Immature natural killer cell (primary cell): ENCODE measurements around the gene LCLAT1. TPM values are rescaled to one million over a fixed set of nuclear protein-coding genes. Genes with fewer than 3 reads are reported as not detected.
A peak's percentile ranks its signal among the peaks of the same experiment; 100 is the strongest.

Source experiments
- DNase-seq, 3 donors: peaks; one replicate each; pipeline ENCODE4 v3.0.0; 2022; ENCODE audit warnings: mixed read lengths in 1 of 3
- H3K27ac Mint-ChIP-seq, 6 donors: one replicate each; pipeline ENCODE4 v1.8.0; 2020; ENCODE audit warnings: mixed read lengths in 6 of 6, mild to moderate bottlenecking in 5 of 6, inconsistent platforms in 4 of 6, moderate library complexity in 3 of 6
- H3K27me3 Mint-ChIP-seq, 3 donors: one replicate each; pipeline ENCODE4 v1.8.0; 2020 to 2021; ENCODE audit warnings: low read depth in 3 of 3, mild to moderate bottlenecking in 3 of 3, mixed read lengths in 3 of 3, moderate library complexity in 3 of 3, inconsistent platforms in 1 of 3
- H3K36me3 Mint-ChIP-seq, 3 donors: one replicate each; pipeline ENCODE4 v1.8.0; 2020; ENCODE audit warnings: mixed read lengths in 3 of 3, inconsistent platforms in 2 of 3, mild to moderate bottlenecking in 2 of 3
- H3K4me1 Mint-ChIP-seq, 2 donors: one replicate each; pipeline ENCODE4 v1.8.0; 2020; ENCODE audit warnings: inconsistent platforms in 2 of 2, mild to moderate bottlenecking in 2 of 2, mixed read lengths in 2 of 2, moderate library complexity in 1 of 2
- H3K4me3 Mint-ChIP-seq, 5 donors: one replicate each; pipeline ENCODE4 v1.8.0; 2020; ENCODE audit warnings: mild to moderate bottlenecking in 5 of 5, mixed read lengths in 5 of 5, inconsistent platforms in 3 of 5, moderate library complexity in 3 of 5
- H3K9me3 Mint-ChIP-seq, 6 donors: one replicate each; pipeline ENCODE4 v1.8.0; 2020; ENCODE audit warnings: mild to moderate bottlenecking in 6 of 6, mixed read lengths in 6 of 6, inconsistent platforms in 4 of 6, moderate library complexity in 3 of 6
- polyA plus RNA-seq, 3 donors: library from polyadenylated mRNA; unstranded; fragments of 300-500 nt; fragmentation: Illumina TruSeq; gene quantifications; one replicate each; pipeline ENCODE4 v1.2.3, GENCODE V29; 2021

Gene LCLAT1
- polyA plus RNA-seq, 3 donors from 2014 or later = 4.7 to 13.5 (median 5.4) TPM

DNA sequence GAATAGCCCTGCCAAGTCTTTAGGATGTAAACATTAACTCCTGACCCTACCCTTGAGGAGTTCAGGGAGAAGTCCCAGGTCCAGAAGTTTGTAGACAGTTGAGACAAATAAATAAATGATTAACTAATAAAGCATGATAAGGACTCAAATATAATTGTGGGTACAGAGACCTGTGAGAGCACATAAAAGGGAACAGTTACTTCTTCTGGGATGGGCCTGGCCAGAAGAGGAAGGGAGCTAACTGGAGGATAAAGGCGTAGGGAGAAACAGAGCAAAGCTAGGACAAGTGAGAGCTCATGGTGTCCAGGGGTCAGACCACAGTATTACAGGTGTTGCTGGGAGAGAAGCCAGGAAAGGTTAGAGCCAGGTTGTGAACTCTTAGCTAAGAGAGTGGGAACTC is 3.0 kb downstream of the LCLAT1 start:
- DNase-seq = no peak
- Mint-ChIP-seq H3K4me1 (peaks cover 26 to 27% of the 10 kb centered on the region in 2 donors), H3K27me3 (peaks cover 0 to 4% (median 0%) of the 10 kb centered on the region in 3 donors), H3K27ac (no peak overlapping the region), H3K9me3 (no peaks in the 10 kb centered on the region), H3K36me3 (no peaks in the 10 kb centered on the region), H3K4me3 (no peak overlapping the region)

DNA sequence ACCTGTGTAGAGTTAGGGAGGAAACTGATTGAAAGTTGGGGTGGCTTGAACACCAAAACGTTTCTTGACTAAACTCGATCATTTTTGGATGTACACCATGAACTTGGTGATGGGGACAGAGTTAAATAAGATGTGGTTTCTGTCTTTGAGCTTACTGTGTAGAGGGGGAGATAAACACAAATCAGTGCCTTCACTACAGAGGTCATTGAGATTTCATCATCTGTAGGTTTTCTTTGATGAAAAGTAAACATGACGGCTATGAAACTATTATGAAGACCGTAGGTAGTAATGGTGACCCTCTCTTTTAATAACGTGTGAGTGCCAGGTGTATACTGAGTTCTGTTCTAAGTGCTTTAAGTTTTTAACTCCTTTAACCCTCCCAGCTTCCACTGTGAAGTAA is 6.5 kb downstream of the LCLAT1 start:
- peaks cover 4 to 13% of the 10 kb centered on the region in 2 donors for H3K4me1 Mint-ChIP-seq
- H3K27ac Mint-ChIP-seq = no peak overlapping the region
- peaks cover 0 to 2% (median 0%) of the 10 kb centered on the region in 3 donors for H3K27me3 Mint-ChIP-seq

DNA sequence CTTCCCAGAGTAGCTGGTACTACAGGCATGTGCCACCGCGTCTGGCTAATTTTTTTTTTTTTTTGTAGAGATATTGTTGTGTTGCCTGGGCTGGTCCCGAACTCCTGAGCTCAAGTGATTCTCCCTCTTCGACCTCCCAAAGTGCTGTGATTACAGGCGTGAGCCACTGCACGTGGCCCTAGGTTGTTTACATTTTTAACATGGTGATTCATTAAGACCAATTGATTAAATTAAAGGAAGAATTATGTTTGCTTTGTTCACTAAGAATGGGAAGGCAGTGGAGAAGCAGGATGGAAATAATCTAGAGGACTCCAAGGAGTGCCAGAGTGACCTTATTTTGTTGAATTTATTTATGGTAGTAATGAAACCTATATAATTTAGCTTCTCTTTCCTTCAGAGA is 7.5 kb downstream of the LCLAT1 start:
- no peak overlapping the region for H3K4me3 Mint-ChIP-seq
- peaks cover 2 to 12% of the 10 kb centered on the region in 2 donors for H3K4me1 Mint-ChIP-seq
- peaks cover 0 to 2% (median 2%) of the 10 kb centered on the region in 3 donors for H3K27me3 Mint-ChIP-seq
- peaks cover 0 to 3% (median 0%) of the 10 kb centered on the region in 3 donors for H3K36me3 Mint-ChIP-seq
- H3K27ac Mint-ChIP-seq = peak overlapping the region in 1 of 6 donors; percentile 26
- H3K9me3 Mint-ChIP-seq = no peaks in the 10 kb centered on the region
- DNase-seq = no peak

More for the DNA sequence above, 6.5 kb downstream of the LCLAT1 start:
- H3K4me3 Mint-ChIP-seq = no peak overlapping the region
- peaks cover 0 to 3% (median 0%) of the 10 kb centered on the region in 3 donors for H3K36me3 Mint-ChIP-seq
- H3K9me3 Mint-ChIP-seq = no peaks in the 10 kb centered on the region
- DNase-seq = no peak

DNA sequence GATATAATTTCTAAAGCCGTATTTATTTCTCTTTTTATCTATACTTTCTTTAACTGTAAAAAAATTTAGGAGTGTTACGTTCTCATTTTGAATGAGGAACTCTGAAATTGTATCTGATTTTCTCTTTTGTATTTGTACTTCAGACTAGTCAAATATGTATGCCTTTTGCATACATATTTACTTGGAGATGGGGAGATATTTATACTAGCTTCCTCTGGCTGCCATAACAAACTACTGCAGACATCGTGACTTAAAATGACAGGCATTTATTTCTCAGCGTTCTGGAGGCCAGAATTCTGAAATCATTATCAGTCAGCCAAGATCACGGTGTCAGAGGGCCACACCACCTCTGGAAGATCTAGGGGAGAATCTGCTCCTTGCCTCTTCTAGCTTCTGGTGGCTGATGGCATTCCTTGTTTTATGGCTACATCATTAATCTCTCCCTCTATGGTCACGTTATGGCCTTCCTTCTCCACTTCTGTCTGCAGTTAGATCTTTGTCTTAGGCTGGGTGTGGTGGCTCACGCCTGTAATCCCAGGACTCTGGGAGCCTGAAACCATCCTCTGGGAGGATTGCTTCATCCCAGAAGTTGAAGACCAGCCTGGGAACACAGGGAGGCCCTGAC is 8.2 kb downstream of the LCLAT1 start:
- no peaks in the 10 kb centered on the region for H3K9me3 Mint-ChIP-seq
- no peak overlapping the region for H3K27ac Mint-ChIP-seq
- DNase-seq = no peak
- peaks cover 2 to 14% of the 10 kb centered on the region in 2 donors for H3K4me1 Mint-ChIP-seq
- no peak overlapping the region for H3K4me3 Mint-ChIP-seq
- H3K36me3 Mint-ChIP-seq = peaks cover 0 to 3% (median 0%) of the 10 kb centered on the region in 3 donors
- peaks cover 0 to 2% (median 2%) of the 10 kb centered on the region in 3 donors for H3K27me3 Mint-ChIP-seq

DNA sequence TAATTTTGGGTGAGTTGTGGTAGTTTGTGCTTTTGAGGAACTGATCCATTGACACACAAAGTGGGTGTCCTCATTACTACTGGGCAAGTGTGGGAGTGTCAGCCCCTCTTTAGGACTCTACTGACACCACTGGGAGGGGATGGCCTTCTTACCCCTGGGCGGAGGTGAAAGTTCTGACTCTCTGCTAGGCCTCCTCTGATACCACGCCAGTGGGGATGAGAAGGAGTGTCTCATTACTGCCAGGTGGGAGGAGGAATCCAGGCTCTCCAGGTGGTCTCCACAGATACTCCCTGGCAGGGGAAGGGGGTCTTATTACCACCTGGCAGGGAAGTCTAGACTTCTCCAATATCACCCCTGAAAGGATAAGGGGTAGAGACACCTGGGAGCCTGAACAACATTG is 9.1 kb downstream of the LCLAT1 start:
- Mint-ChIP-seq H3K27me3 (peaks cover 0 to 2% (median 2%) of the 10 kb centered on the region in 3 donors), H3K4me3 (no peak overlapping the region), H3K9me3 (no peaks in the 10 kb centered on the region), H3K4me1 (peaks cover 2 to 14% of the 10 kb centered on the region in 2 donors), H3K36me3 (peaks cover 0 to 3% (median 0%) of the 10 kb centered on the region in 3 donors), H3K27ac (peak overlapping the region in 2 of 6 donors; percentile 31 to 58)
- DNase-seq = no peak

DNA sequence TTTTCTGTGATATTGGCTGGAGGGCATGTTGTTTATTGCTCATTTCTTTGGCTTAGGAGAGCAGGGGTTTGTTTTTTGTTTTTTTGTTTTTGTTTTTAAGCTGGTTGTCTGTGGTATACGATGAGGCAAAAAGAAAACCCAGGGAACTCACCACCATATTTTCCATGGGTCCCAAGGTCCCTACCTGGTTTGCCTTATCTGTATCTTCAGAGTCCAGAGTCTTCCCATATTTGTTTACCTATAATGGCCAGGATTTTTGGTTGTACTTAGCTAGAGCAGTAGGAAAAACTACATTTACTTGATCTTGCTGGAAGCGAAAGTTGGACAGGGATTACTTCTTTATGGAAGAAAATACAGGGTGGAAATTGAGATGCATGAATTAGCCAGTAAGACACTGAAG is 9.5 kb downstream of the LCLAT1 start:
- peaks cover 2 to 14% of the 10 kb centered on the region in 2 donors for H3K4me1 Mint-ChIP-seq
- H3K27me3 Mint-ChIP-seq = peaks cover 0 to 2% (median 2%) of the 10 kb centered on the region in 3 donors
- peaks cover 0 to 3% (median 0%) of the 10 kb centered on the region in 3 donors for H3K36me3 Mint-ChIP-seq
- no peak for DNase-seq
- no peak overlapping the region for H3K4me3 Mint-ChIP-seq
- no peaks in the 10 kb centered on the region for H3K9me3 Mint-ChIP-seq
- peak overlapping the region in 1 of 6 donors; percentile 58 for H3K27ac Mint-ChIP-seq

DNA sequence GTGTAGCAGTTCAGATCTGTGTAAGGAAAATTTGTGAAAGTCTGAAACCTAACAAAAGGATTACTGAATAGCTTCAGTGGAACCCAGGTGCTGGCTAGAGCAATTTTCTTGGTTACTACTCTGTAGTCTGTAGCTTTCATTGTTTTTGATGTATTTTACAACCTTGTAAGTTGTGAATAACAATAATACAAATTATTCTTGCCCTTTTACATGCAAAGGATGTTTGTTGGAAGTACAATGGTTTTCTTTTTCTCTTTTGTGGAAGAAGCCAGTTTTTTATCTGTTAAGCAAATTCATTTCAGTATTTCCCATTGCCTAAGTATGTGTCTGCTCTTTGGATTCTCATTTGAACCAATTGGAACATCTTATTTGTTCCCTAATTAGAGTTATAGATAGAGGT is 10.2 kb downstream of the LCLAT1 start:
- Mint-ChIP-seq H3K4me1 (peaks cover 2 to 14% of the 10 kb centered on the region in 2 donors), H3K27ac (no peak overlapping the region)

DNA sequence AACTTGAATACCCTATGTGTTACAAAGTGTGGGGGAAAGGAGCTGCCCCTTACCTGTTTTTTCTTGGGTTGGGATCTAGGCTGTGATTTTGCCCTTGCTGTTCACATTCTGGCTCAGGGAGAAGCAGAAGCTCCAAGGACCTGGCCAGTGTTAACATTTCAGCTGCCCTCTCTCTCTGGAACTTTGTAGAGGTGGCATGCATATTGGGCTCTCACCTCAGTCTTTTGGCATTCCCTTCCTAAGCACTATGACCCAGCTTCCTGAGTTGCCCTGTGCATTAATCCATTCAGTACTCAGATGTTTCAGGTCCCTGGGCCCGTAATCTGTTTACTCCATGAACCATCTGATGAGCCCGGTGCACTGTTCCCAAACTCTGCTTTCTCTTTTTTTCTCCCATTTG is 12.1 kb downstream of the LCLAT1 start:
- no peak overlapping the region for H3K4me3 Mint-ChIP-seq

More for the DNA sequence above, 10.2 kb downstream of the LCLAT1 start:
- no peak for DNase-seq
- Mint-ChIP-seq H3K9me3 (no peaks in the 10 kb centered on the region), H3K27me3 (peaks cover 0 to 2% (median 2%) of the 10 kb centered on the region in 3 donors), H3K4me3 (no peak overlapping the region), H3K36me3 (peaks cover 0 to 3% (median 0%) of the 10 kb centered on the region in 3 donors)

DNA sequence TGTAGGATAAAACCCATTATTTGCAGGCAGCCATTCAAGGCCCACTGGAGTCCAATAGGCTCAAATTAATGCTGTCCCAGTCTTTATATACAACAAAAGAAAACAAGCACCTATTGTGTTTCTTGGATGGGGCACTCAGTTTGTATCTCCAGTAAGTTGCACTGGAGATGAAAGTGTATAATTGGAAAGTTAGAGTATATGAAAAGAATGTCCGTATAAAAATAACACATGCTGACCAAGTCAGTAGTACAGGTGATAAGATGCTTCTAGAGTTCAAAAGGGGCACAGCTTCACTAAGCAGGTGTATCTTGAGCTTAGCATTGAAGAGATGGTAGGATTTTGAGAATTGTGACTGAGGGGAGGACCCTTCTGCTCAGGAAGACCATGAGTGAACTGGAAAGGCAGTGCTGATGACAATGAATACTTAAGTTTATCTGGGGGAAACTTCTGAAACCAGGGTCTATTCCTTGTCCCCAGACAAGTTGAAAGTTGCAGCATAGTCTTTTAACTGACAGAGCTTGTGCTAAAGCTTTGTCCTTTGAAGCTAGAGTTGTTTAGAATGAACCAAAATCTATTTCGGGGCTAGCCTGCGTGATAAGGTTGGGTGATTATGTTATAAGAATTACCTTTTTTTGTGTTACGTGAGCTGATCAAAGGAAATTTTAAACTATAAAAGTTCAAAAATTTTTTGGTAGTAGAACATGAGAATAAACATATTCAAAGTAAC is 15.2 kb downstream of the LCLAT1 start:
- Mint-ChIP-seq H3K27ac (peak overlapping the region in 3 of 6 donors; percentile 11 to 42 (median 26)), H3K4me3 (no peak overlapping the region), H3K4me1 (peaks cover 2 to 14% of the 10 kb centered on the region in 2 donors), H3K36me3 (no peaks in the 10 kb centered on the region), H3K9me3 (peaks cover 0 to 2% (median 0%) of the 10 kb centered on the region in 6 donors), H3K27me3 (peaks cover 0 to 2% (median 2%) of the 10 kb centered on the region in 3 donors)
- no peak for DNase-seq

More for the DNA sequence above, 12.1 kb downstream of the LCLAT1 start:
- Mint-ChIP-seq H3K27me3 (peaks cover 0 to 2% (median 2%) of the 10 kb centered on the region in 3 donors), H3K9me3 (no peaks in the 10 kb centered on the region), H3K36me3 (peaks cover 0 to 3% (median 0%) of the 10 kb centered on the region in 3 donors), H3K27ac (peak overlapping the region in 2 of 6 donors; percentile 15 to 26), H3K4me1 (peaks cover 2 to 14% of the 10 kb centered on the region in 2 donors)
- no peak for DNase-seq

DNA sequence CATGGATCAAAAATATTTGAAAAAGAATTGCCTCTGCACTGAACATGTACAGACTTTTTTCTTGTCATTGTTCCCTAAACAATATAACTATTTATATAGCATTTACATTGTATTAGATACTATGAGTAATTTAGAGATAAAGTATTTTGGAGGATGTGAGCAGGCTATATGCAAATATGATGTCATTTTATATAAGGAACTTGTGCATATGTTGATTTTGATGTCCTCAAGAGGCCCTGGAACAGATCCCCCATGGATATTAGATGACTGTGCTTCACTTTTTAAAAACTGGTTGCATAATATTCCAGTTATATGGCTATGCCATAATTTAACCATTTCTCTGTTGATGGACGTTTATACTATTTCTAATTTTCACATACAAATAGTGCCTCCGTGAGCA is 16.5 kb downstream of the LCLAT1 start:
- Mint-ChIP-seq H3K4me1 (peaks cover 2 to 6% of the 10 kb centered on the region in 2 donors), H3K27ac (no peak overlapping the region), H3K36me3 (peaks cover 0 to 3% (median 0%) of the 10 kb centered on the region in 3 donors)

DNA sequence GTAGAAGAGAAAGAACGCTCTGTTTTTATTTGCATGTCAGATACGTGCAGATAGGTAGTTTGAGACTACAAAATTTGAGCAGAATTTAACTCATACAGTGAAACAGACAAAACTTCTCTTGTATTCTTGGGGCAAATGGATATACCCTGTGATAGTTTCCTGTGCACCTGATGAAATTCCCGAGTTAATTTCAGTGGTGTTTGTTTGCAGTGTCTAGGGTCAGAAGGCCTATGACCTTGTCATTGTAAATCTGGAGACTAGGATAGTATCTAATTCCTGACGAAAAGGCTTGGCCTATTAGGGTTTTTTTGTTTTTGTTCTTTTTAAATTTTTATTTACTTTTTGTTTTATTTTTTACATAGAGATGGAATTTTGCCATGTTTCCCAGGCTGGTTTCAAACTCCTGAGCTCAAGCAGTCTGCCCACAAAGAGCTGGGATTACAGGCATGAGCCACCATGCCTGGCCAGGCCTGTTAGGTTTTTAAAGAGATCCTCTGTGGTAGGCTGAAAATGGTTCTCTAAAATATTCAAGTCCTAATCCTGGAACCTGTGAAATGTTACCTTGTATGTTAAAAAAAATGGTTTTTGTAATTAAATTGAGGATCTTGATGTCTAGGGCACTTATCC is 17.6 kb downstream of the LCLAT1 start:
- DNase-seq = no peak
- Mint-ChIP-seq H3K27ac (peak overlapping the region in 3 of 6 donors; percentile 2 to 76 (median 29)), H3K4me1 (peaks cover 1 to 10% of the 10 kb centered on the region in 2 donors), H3K36me3 (peaks cover 0 to 7% (median 0%) of the 10 kb centered on the region in 3 donors), H3K4me3 (no peak overlapping the region), H3K9me3 (peaks cover 0 to 4% (median 0%) of the 10 kb centered on the region in 6 donors), H3K27me3 (peaks cover 0 to 2% (median 0%) of the 10 kb centered on the region in 3 donors)

More for the DNA sequence above, 16.5 kb downstream of the LCLAT1 start:
- Mint-ChIP-seq H3K27me3 (peaks cover 0 to 2% (median 2%) of the 10 kb centered on the region in 3 donors), H3K9me3 (peaks cover 0 to 4% (median 0%) of the 10 kb centered on the region in 6 donors), H3K4me3 (no peak overlapping the region)
- no peak for DNase-seq

DNA sequence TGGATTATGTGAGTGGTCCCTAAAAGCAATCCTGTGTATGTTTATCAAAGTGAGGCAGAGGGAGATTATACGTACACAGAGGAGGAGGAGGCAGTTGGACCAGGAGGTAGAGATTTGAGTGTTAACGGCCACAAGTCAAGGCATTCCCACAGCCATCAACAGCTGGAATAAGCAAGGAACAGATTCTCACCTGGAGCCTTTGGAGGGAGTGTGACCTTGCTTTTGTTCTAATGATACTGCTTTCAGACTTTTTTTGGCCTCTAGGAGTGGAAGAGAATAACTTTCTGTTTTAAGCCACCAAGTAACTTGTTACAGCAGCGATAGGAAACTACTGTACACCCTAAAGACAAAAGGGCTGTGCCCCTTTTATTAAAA is 18.1 kb downstream of the LCLAT1 start:
- peaks cover 0 to 4% (median 0%) of the 10 kb centered on the region in 6 donors for H3K9me3 Mint-ChIP-seq
- DNase-seq = no peak
- H3K36me3 Mint-ChIP-seq = peaks cover 0 to 9% (median 0%) of the 10 kb centered on the region in 3 donors
- H3K4me3 Mint-ChIP-seq = no peak overlapping the region
- peak overlapping the region in 3 of 6 donors; percentile 2 to 76 (median 29) for H3K27ac Mint-ChIP-seq
- peaks cover 1 to 10% of the 10 kb centered on the region in 2 donors for H3K4me1 Mint-ChIP-seq
- peaks cover 0 to 2% (median 0%) of the 10 kb centered on the region in 3 donors for H3K27me3 Mint-ChIP-seq

DNA sequence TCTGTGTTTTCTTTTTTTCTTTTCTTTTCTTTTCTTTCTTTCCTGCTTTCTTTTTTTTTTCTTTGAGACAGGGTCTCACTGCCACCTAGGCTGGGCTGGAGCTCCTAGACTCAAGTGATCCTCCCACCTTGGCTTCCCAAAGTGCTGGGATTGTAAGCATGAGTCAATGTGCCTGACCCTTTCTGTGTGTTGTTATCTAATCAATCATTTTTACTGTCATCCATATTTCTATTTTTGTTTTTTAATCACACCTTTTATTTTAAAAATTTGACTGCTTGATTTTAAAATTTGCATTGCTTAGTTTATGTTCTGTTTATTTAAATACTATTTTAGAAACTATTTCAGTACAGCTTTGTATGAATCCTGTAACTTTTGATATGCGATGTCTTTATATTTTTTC is 19.2 kb downstream of the LCLAT1 start:
- H3K27me3 Mint-ChIP-seq = peaks cover 0 to 2% (median 0%) of the 10 kb centered on the region in 3 donors
- peaks cover 1 to 10% of the 10 kb centered on the region in 2 donors for H3K4me1 Mint-ChIP-seq
- peaks cover 0 to 4% (median 0%) of the 10 kb centered on the region in 6 donors for H3K9me3 Mint-ChIP-seq
- H3K27ac Mint-ChIP-seq = peak overlapping the region in 2 of 6 donors; percentile 26 to 71
- no peak overlapping the region for H3K4me3 Mint-ChIP-seq
- no peak for DNase-seq
- peaks cover 0 to 9% (median 0%) of the 10 kb centered on the region in 3 donors for H3K36me3 Mint-ChIP-seq
